HEK293 (cell line): Measurements from ENCODE around the gene PARD3.

Experiments used
- CTCF ChIA-PET: fragments of 350-600 bp; formaldehyde crosslinking; extraction: SDS; loops from one replicate; lab custom pipeline; 2021; ENCODE audit warnings: antibody characterized with exemption; lab: Yijun Ruan, JAX
- POLR2A ChIA-PET: fragments of 300-600 bp; formaldehyde crosslinking; extraction: SDS; loops from one replicate; lab custom pipeline; 2020; ENCODE audit warnings: antibody characterized with exemption, inconsistent platforms; lab: Yijun Ruan, JAX
- H3K27ac ChIP-seq: fragments of 200-500 bp; sonication (Bioruptor generic); 2 replicates; pipeline ENCODE4 v1.5.1; 2014; ENCODE audit warnings: low read depth, low read length, control low read depth, inconsistent platforms; ENCODE audit errors: extremely low read depth
- H3K36me3 ChIP-seq, 2 experiments: fragments of 200-500 bp in 1 of 2; sonication (Bioruptor generic) in 1 of 2; 1 replicate in 1 of 2; 2 replicates in 1 of 2; pipeline ENCODE4 v1.5.1; 2014 to 2017; ENCODE audit warnings: inconsistent platforms in 2 of 2, low read length in 2 of 2; ENCODE audit not compliant: control insufficient read depth in 2 of 2, insufficient read depth in 1 of 2
- H3K4me1 ChIP-seq: fragments of 200-500 bp; sonication (Bioruptor generic); 2 replicates; pipeline ENCODE4 v1.5.1; 2014; ENCODE audit warnings: mild to moderate bottlenecking, low read length, inconsistent platforms; ENCODE audit not compliant: control insufficient read depth, insufficient read depth
- H3K4me3 ChIP-seq: 2 replicates; pipeline ENCODE4 v1.5.1; 2011; ENCODE audit warnings: low read depth, mild to moderate bottlenecking, control low read depth, low read length, moderate library complexity
- H3K9me3 ChIP-seq: fragments of 200-500 bp; sonication (Bioruptor generic); 2 replicates; pipeline ENCODE4 v1.5.1; 2014; ENCODE audit warnings: low read depth, low read length, inconsistent platforms; ENCODE audit not compliant: control insufficient read depth, insufficient read depth
- ATF2 ChIP-seq: fragments of 450-650 bp; formaldehyde crosslinking; IDR thresholded peaks from 2 replicates; pipeline ENCODE4 v1.5.1; 2016; ENCODE audit warnings: missing biosample characterization, missing genetic modification characterization, low read depth
- GFI1B ChIP-seq: fragments of 450-650 bp; formaldehyde crosslinking; IDR thresholded peaks from 2 replicates; pipeline ENCODE4 v1.5.1; 2016; ENCODE audit warnings: missing biosample characterization, missing genetic modification characterization
- HOXC10 ChIP-seq: sonication (generic); formaldehyde crosslinking; IDR thresholded peaks from 2 replicates; pipeline ENCODE4 v1.8.1; 2023; ENCODE audit warnings: mild to moderate bottlenecking, missing genetic modification reagents
- KLF9 ChIP-seq: fragments of 450-650 bp; formaldehyde crosslinking; IDR thresholded peaks from 2 replicates; pipeline ENCODE4 v1.5.1; 2016; ENCODE audit warnings: missing biosample characterization, missing genetic modification characterization, low read depth
- MYNN ChIP-seq: fragments of 450-650 bp; formaldehyde crosslinking; IDR thresholded peaks from 2 replicates; pipeline ENCODE4 v1.5.1; 2016; ENCODE audit warnings: missing biosample characterization, missing genetic modification characterization, borderline replicate concordance
- OSR2 ChIP-seq: fragments of 450-650 bp; formaldehyde crosslinking; IDR thresholded peaks from 2 replicates; pipeline ENCODE4 v1.5.1; 2016; ENCODE audit warnings: missing biosample characterization, missing genetic modification characterization
- OVOL3 ChIP-seq: fragments of 450-650 bp; formaldehyde crosslinking; IDR thresholded peaks from 2 replicates; pipeline ENCODE4 v1.5.1; 2016; ENCODE audit warnings: missing biosample characterization, missing genetic modification characterization
- ZEB2 ChIP-seq: fragments of 450-650 bp; formaldehyde crosslinking; IDR thresholded peaks from 2 replicates; pipeline ENCODE4 v1.5.1; 2016; ENCODE audit warnings: missing biosample characterization, missing genetic modification characterization
- ZFP3 ChIP-seq: fragments of 450-650 bp; formaldehyde crosslinking; IDR thresholded peaks from 2 replicates; pipeline ENCODE4 v1.5.1; 2016; ENCODE audit warnings: low read depth, missing biosample characterization, missing genetic modification characterization
- ZFP37 ChIP-seq: fragments of 450-650 bp; formaldehyde crosslinking; IDR thresholded peaks from 2 replicates; pipeline ENCODE4 v1.5.1; 2016; ENCODE audit warnings: missing biosample characterization, missing genetic modification characterization
- ZNF112 ChIP-seq: fragments of 450-650 bp; formaldehyde crosslinking; IDR thresholded peaks from 2 replicates; pipeline ENCODE4 v1.5.0; 2017; ENCODE audit warnings: missing biosample characterization, missing genetic modification characterization
- ZNF114 ChIP-seq: fragments of 450-650 bp; formaldehyde crosslinking; IDR thresholded peaks from 2 replicates; pipeline ENCODE4 v1.5.0; 2017; ENCODE audit warnings: missing biosample characterization, missing genetic modification characterization
- ZNF157 ChIP-seq: fragments of 450-650 bp; formaldehyde crosslinking; IDR thresholded peaks from 2 replicates; pipeline ENCODE4 v1.5.1; 2016; ENCODE audit warnings: missing biosample characterization, missing genetic modification characterization
- ZNF366 ChIP-seq: fragments of 450-650 bp; formaldehyde crosslinking; conservative IDR thresholded peaks from 2 replicates; pipeline ENCODE4 v1.5.1; 2016; ENCODE audit warnings: missing biosample characterization, missing genetic modification characterization
- ZNF521 ChIP-seq: fragments of 450-650 bp; formaldehyde crosslinking; IDR thresholded peaks from 2 replicates; pipeline ENCODE4 v1.5.1; 2017; ENCODE audit warnings: missing biosample characterization, mild to moderate bottlenecking, missing genetic modification characterization
- ZNF544 ChIP-seq: fragments of 450-650 bp; formaldehyde crosslinking; IDR thresholded peaks from 2 replicates; pipeline ENCODE4 v1.5.0; 2017; ENCODE audit warnings: missing biosample characterization, missing genetic modification characterization
- ZNF548 ChIP-seq: fragments of 450-650 bp; formaldehyde crosslinking; IDR thresholded peaks from 2 replicates; pipeline ENCODE4 v1.5.1; 2016; ENCODE audit warnings: missing biosample characterization, missing genetic modification characterization
- ZNF558 ChIP-seq: fragments of 450-650 bp; formaldehyde crosslinking; IDR thresholded peaks from 2 replicates; pipeline ENCODE4 v1.5.1; 2016; ENCODE audit warnings: missing biosample characterization, missing genetic modification characterization
- ZNF600 ChIP-seq: fragments of 450-650 bp; formaldehyde crosslinking; IDR thresholded peaks from 2 replicates; pipeline ENCODE4 v1.5.1; 2016; ENCODE audit warnings: missing biosample characterization, missing genetic modification characterization
- ZNF610 ChIP-seq: fragments of 450-650 bp; formaldehyde crosslinking; IDR thresholded peaks from 2 replicates; pipeline ENCODE4 v1.5.1; 2016; ENCODE audit warnings: missing biosample characterization, missing genetic modification characterization, borderline replicate concordance
- ZNF792 ChIP-seq: fragments of 450-650 bp; formaldehyde crosslinking; IDR thresholded peaks from 2 replicates; pipeline ENCODE4 v1.5.1; 2016; ENCODE audit warnings: missing biosample characterization, missing genetic modification characterization
- ZSCAN18 ChIP-seq: fragments of 450-650 bp; formaldehyde crosslinking; IDR thresholded peaks from 2 replicates; pipeline ENCODE4 v1.5.1; 2016; ENCODE audit warnings: missing biosample characterization, missing genetic modification characterization
- ZSCAN23 ChIP-seq: fragments of 450-650 bp; formaldehyde crosslinking; IDR thresholded peaks from 2 replicates; pipeline ENCODE4 v1.5.1; 2016; ENCODE audit warnings: missing biosample characterization, missing genetic modification characterization
- ZXDB ChIP-seq: fragments of 450-650 bp; formaldehyde crosslinking; IDR thresholded peaks from 2 replicates; pipeline ENCODE4 v1.5.1; 2016; ENCODE audit warnings: missing biosample characterization, missing genetic modification characterization
- TF ChIP-seq, protein P1 (sequence below): fragments of 450-650 bp; IDR thresholded peaks from 2 replicates; pipeline ENCODE4 v1.5.1; 2018; ENCODE audit warnings: missing biosample characterization, missing genetic modification characterization
- TF ChIP-seq, protein P2 (sequence below): sonication (generic); formaldehyde crosslinking; IDR thresholded peaks from 2 replicates; pipeline ENCODE4 v1.8.1; 2022; ENCODE audit warnings: mild to moderate bottlenecking, moderate library complexity, missing genetic modification reagents
- TF ChIP-seq, protein P3 (sequence below): fragments of 450-650 bp; formaldehyde crosslinking; IDR thresholded peaks from 2 replicates; pipeline ENCODE4 v1.5.1; 2016; ENCODE audit warnings: missing biosample characterization, missing genetic modification characterization, low read depth
- TF ChIP-seq, protein P4 (sequence below): fragments of 450-650 bp; formaldehyde crosslinking; conservative IDR thresholded peaks from 2 replicates; pipeline ENCODE4 v1.5.1; 2016; ENCODE audit warnings: low read depth, missing biosample characterization, missing genetic modification characterization

The PARD3 gene

DNA sequence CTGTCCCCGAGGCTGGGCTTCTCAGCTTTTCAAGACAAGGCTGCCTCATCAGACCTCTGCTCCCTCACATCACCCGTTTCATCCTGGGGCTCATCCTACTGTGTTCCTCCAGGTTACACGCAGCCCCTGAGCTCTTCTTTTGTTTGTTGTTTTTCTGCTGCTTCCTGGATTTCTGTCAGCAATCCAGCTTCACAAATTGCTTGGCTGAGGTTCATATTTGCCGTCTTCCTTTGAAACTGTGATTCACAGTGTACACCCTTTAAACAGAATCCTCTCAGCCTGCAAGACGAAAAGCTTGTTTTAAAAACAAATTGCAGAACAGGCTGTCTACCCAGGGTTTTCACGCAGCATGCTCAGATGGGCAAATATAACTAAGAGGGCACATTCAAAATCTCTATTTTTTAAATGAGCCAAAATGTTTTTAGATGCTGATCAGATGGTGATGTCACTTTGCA lies 39.1 kb upstream of the PARD3 start:
- CTCF ChIA-PET: interaction anchor here (0.6 to 1.3 kb wide), 3 partner anchors 8 to 188 kb away, joined by 3 to 4 read pairs (median 3); no protein-coding TSS in a partner anchor
- POLR2A ChIA-PET: interaction anchor here (0.6 kb wide), 1 partner anchor 9 kb away, joined by 3 read pairs; no protein-coding TSS in a partner anchor
- Histone ChIP-seq H3K27ac (no peak overlapping the region), H3K36me3 (no peaks in the 10 kb centered on the region), H3K4me3 (no peak overlapping the region), H3K4me1 (no peaks in the 10 kb centered on the region; the same call in 1 of the 2 replicates), H3K9me3 (no peaks in the 10 kb centered on the region)
- TF ChIP-seq ZEB2 (no peak), ZNF521 (tag by site-specific recombination) (no peak), ZNF112 (no peak), ZNF600 (tag by site-specific recombination) (0 out of 2 replicates have a peak, but pooled peaks have one; percentile 45), OSR2 (tag by site-specific recombination) (0 out of 2 replicates have a peak, but pooled peaks have one; percentile 24), ZNF558 (tag by site-specific recombination) (no peak), ATF2 (peak; percentile 40; the same call in 1 of the 2 replicates), HOXC10 (no peak), ZNF544 (tag by site-specific recombination) (no peak), ZFP3 (tag by site-specific recombination) (no peak), ZFP37 (no peak), MYNN (tag by site-specific recombination) (no peak), ZSCAN23 (tag by site-specific recombination) (no peak), ZSCAN18 (tag by site-specific recombination) (no peak), ZXDB (no peak), KLF9 (tag by site-specific recombination) (no peak), ZNF114 (tag by site-specific recombination) (no peak), ZNF366 (tag by site-specific recombination) (peak; percentile 21; the same call in 1 of the 2 replicates), OVOL3 (tag by site-specific recombination) (no peak), ZNF548 (no peak), ZNF792 (no peak), ZNF610 (no peak), ZNF157 (no peak), GFI1B (peak; percentile 15; the same call in 1 of the 2 replicates)
- TF ChIP-seq, protein P1, sequence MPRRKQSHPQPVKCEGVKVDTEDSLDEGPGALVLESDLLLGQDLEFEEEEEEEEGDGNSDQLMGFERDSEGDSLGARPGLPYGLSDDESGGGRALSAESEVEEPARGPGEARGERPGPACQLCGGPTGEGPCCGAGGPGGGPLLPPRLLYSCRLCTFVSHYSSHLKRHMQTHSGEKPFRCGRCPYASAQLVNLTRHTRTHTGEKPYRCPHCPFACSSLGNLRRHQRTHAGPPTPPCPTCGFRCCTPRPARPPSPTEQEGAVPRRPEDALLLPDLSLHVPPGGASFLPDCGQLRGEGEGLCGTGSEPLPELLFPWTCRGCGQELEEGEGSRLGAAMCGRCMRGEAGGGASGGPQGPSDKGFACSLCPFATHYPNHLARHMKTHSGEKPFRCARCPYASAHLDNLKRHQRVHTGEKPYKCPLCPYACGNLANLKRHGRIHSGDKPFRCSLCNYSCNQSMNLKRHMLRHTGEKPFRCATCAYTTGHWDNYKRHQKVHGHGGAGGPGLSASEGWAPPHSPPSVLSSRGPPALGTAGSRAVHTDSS (tag by site-specific recombination): no peak
- TF ChIP-seq, protein P2, sequence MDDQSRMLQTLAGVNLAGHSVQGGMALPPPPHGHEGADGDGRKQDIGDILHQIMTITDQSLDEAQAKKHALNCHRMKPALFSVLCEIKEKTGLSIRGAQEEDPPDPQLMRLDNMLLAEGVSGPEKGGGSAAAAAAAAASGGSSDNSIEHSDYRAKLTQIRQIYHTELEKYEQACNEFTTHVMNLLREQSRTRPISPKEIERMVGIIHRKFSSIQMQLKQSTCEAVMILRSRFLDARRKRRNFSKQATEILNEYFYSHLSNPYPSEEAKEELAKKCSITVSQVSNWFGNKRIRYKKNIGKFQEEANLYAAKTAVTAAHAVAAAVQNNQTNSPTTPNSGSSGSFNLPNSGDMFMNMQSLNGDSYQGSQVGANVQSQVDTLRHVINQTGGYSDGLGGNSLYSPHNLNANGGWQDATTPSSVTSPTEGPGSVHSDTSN (CRISPR knock-in tag): no peak
- TF ChIP-seq, protein P3, sequence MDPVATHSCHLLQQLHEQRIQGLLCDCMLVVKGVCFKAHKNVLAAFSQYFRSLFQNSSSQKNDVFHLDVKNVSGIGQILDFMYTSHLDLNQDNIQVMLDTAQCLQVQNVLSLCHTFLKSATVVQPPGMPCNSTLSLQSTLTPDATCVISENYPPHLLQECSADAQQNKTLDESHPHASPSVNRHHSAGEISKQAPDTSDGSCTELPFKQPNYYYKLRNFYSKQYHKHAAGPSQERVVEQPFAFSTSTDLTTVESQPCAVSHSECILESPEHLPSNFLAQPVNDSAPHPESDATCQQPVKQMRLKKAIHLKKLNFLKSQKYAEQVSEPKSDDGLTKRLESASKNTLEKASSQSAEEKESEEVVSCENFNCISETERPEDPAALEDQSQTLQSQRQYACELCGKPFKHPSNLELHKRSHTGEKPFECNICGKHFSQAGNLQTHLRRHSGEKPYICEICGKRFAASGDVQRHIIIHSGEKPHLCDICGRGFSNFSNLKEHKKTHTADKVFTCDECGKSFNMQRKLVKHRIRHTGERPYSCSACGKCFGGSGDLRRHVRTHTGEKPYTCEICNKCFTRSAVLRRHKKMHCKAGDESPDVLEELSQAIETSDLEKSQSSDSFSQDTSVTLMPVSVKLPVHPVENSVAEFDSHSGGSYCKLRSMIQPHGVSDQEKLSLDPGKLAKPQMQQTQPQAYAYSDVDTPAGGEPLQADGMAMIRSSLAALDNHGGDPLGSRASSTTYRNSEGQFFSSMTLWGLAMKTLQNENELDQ (tag by site-specific recombination): no peak
- TF ChIP-seq, protein P4, sequence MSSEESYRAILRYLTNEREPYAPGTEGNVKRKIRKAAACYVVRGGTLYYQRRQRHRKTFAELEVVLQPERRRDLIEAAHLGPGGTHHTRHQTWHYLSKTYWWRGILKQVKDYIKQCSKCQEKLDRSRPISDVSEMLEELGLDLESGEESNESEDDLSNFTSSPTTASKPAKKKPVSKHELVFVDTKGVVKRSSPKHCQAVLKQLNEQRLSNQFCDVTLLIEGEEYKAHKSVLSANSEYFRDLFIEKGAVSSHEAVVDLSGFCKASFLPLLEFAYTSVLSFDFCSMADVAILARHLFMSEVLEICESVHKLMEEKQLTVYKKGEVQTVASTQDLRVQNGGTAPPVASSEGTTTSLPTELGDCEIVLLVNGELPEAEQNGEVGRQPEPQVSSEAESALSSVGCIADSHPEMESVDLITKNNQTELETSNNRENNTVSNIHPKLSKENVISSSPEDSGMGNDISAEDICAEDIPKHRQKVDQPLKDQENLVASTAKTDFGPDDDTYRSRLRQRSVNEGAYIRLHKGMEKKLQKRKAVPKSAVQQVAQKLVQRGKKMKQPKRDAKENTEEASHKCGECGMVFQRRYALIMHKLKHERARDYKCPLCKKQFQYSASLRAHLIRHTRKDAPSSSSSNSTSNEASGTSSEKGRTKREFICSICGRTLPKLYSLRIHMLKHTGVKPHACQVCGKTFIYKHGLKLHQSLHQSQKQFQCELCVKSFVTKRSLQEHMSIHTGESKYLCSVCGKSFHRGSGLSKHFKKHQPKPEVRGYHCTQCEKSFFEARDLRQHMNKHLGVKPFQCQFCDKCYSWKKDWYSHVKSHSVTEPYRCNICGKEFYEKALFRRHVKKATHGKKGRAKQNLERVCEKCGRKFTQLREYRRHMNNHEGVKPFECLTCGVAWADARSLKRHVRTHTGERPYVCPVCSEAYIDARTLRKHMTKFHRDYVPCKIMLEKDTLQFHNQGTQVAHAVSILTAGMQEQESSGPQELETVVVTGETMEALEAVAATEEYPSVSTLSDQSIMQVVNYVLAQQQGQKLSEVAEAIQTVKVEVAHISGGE (tag by site-specific recombination): no peak
